Heart left ventricle (tissue), 13 donors: ENCODE results near the gene COLEC12.

Experiments
- POLR2A ChIP-seq, 2 donors: fragments of 450-650 bp; IDR thresholded peaks; one replicate each; pipeline ENCODE4 v1.6.1; 2017; ENCODE audit warnings: antibody characterized with exemption in 2 of 2, mild to moderate bottlenecking in 2 of 2, moderate library complexity in 2 of 2
- TF ChIP-seq, protein P1 (sequence below), 12 donors: fragments of 200-600 bp; sonication (generic) in 4 of 12; IDR thresholded peaks; one replicate each; pipeline versions ENCODE4 v1.5.0 to v1.8.0; 2018 to 2022; ENCODE audit warnings: antibody characterized with exemption in 12 of 12, mild to moderate bottlenecking in 5 of 12
- donor health status: ischemic (EF 13 %, LVEDD 7.1; RV severe dilation, severe dysfunction).
- donor health status: DM: no; HTN: yes; CAD: no.
- donor health status: DM: no; HTN: no; CAD: no.
- donor health status: ischemic (EF 25% LVEDD 6.9; RV normal size, moderate dysfunction).
- donor health status: ischemic (EF 25% LVEDD 5.7; RV mildly dilated, moderate dysfunction).
- donor health status: ischemic (EF 35%, LVEDD 5.7; RV mildly dilated, moderate dysfunction).
- donor health status: nonischemic (EF 11% LVEDD 7.7; RV severe dilation, severe dysfunction).
- donor health status: DM: yes; HTN: yes; CAD: no.
- donor health status: PGD.
- donor health status: ischemic (EF 29% LVEDD 5.4; RV normal size, mild dysfunction).
- donor health status: nonischemic (EF 23%, LVEDD 6.1; RV moderate dilation, normal function).

DNA sequence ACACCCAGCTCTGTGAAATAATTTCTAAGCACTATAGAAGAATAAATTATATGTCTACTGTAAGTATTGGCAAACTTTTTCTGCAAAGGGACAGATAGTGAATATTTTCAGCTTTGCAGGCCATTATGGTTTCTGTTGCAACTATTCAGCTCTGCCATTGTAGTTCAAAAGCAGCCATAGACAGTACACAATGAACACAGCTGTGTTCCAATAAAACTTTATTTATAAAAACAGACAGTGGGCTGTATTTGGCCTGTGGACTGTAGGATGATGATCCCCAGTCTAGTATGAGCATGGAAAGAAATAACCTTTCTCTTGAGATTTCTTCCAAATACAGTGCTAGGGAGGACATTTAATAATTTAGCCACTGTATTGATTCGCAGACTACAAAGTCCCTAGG lies 197.5 kb downstream of the COLEC12 start:
- TF ChIP-seq, protein P1, sequence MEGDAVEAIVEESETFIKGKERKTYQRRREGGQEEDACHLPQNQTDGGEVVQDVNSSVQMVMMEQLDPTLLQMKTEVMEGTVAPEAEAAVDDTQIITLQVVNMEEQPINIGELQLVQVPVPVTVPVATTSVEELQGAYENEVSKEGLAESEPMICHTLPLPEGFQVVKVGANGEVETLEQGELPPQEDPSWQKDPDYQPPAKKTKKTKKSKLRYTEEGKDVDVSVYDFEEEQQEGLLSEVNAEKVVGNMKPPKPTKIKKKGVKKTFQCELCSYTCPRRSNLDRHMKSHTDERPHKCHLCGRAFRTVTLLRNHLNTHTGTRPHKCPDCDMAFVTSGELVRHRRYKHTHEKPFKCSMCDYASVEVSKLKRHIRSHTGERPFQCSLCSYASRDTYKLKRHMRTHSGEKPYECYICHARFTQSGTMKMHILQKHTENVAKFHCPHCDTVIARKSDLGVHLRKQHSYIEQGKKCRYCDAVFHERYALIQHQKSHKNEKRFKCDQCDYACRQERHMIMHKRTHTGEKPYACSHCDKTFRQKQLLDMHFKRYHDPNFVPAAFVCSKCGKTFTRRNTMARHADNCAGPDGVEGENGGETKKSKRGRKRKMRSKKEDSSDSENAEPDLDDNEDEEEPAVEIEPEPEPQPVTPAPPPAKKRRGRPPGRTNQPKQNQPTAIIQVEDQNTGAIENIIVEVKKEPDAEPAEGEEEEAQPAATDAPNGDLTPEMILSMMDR (IDR thresholded peaks at IDR 0.05): no peak
- TF ChIP-seq POLR2A (IDR thresholded peaks at IDR 0.05): no peak
